ENCODE results near the gene DNAJC17. TPM values are rescaled to one million over a fixed set of nuclear protein-coding genes. Genes with fewer than 3 reads are reported as not detected.

Gene DNAJC17
- total RNA-seq, 1 donor from 2014 or later = 29.1 TPM

GRCh38 chr15:40789999-40790398 lies 17.3 kb downstream of the DNAJC17 start:
- H3K4me1 Mint-ChIP-seq (ENCODE audit: low read depth) = peaks cover 28% of the 10 kb centered on the region
- H3K27me3 Mint-ChIP-seq (ENCODE audit: low read depth) = no peaks in the 10 kb centered on the region
- no peak for DNase-seq (ENCODE audit: low spot score)
- H3K27ac Mint-ChIP-seq (ENCODE audit: unreplicated experiment) = no peak overlapping the region
- peaks cover 2% of the 10 kb centered on the region for H3K36me3 Mint-ChIP-seq (ENCODE audit: low read depth)
- H3K4me3 Mint-ChIP-seq (ENCODE audit: unreplicated experiment) = no peak overlapping the region
- no peaks in the 10 kb centered on the region for H3K9me3 Mint-ChIP-seq (ENCODE audit: low read depth)
- TF ChIP-seq, protein P1, sequence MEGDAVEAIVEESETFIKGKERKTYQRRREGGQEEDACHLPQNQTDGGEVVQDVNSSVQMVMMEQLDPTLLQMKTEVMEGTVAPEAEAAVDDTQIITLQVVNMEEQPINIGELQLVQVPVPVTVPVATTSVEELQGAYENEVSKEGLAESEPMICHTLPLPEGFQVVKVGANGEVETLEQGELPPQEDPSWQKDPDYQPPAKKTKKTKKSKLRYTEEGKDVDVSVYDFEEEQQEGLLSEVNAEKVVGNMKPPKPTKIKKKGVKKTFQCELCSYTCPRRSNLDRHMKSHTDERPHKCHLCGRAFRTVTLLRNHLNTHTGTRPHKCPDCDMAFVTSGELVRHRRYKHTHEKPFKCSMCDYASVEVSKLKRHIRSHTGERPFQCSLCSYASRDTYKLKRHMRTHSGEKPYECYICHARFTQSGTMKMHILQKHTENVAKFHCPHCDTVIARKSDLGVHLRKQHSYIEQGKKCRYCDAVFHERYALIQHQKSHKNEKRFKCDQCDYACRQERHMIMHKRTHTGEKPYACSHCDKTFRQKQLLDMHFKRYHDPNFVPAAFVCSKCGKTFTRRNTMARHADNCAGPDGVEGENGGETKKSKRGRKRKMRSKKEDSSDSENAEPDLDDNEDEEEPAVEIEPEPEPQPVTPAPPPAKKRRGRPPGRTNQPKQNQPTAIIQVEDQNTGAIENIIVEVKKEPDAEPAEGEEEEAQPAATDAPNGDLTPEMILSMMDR (IDR thresholded peaks at IDR 0.05) = no peak

DNA sequence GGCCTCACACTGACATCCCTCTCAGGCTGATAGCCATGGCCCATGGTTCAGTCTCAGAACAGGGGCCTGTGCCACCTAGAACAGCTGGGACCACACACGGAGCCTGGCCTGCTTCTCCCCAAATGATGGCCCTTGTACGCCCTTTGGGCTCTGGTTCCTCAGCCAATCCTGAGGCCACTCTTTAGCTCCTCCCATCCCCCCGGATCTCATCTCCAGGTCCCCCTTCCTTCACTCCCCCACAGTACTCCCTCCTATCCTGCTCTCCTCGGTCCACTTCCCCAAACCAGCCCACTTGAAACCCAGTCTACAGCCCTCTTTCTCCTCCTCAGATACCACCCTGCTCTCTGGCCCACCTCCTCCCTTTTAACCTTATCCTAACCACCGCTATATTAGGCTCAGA lies 18.2 kb downstream of the DNAJC17 start:
- Mint-ChIP-seq H3K4me3 (ENCODE audit: unreplicated experiment) (no peak overlapping the region), H3K36me3 (ENCODE audit: low read depth) (peaks cover 2% of the 10 kb centered on the region), H3K9me3 (ENCODE audit: low read depth) (no peaks in the 10 kb centered on the region), H3K4me1 (ENCODE audit: low read depth) (peaks cover 26% of the 10 kb centered on the region), H3K27me3 (ENCODE audit: low read depth) (no peaks in the 10 kb centered on the region), H3K27ac (ENCODE audit: unreplicated experiment) (no peak overlapping the region)
- TF ChIP-seq, protein P1 (IDR thresholded peaks at IDR 0.05) = no peak
- DNase-seq (ENCODE audit: low spot score) = no peak

- Mint-ChIP-seq H3K27me3 (ENCODE audit: low read depth) (no peaks in the 10 kb centered on the region), H3K4me1 (ENCODE audit: low read depth) (peaks cover 17% of the 10 kb centered on the region), H3K9me3 (ENCODE audit: low read depth) (no peaks in the 10 kb centered on the region), H3K4me3 (ENCODE audit: unreplicated experiment) (no peak overlapping the region), H3K27ac (ENCODE audit: unreplicated experiment) (no peak overlapping the region), H3K36me3 (ENCODE audit: low read depth) (no peaks in the 10 kb centered on the region)
- DNase-seq (ENCODE audit: low spot score) = no peak
- TF ChIP-seq, protein P1 (IDR thresholded peaks at IDR 0.05) = no peak
Measured at GRCh38 chr15:40787991-40788390, 19.3 kb downstream of the DNAJC17 start.

- Mint-ChIP-seq H3K36me3 (ENCODE audit: low read depth) (no peaks in the 10 kb centered on the region), H3K27me3 (ENCODE audit: low read depth) (no peaks in the 10 kb centered on the region), H3K4me3 (ENCODE audit: unreplicated experiment) (no peak overlapping the region), H3K9me3 (ENCODE audit: low read depth) (no peaks in the 10 kb centered on the region), H3K4me1 (ENCODE audit: low read depth) (peaks cover 16% of the 10 kb centered on the region), H3K27ac (ENCODE audit: unreplicated experiment) (peak overlapping the region; percentile 57)
- TF ChIP-seq, protein P1 (IDR thresholded peaks at IDR 0.05) = no peak
- DNase-seq (ENCODE audit: low spot score) = no peak
Measured at GRCh38 chr15:40787344-40787841, 19.9 kb downstream of the DNAJC17 start.

DNA sequence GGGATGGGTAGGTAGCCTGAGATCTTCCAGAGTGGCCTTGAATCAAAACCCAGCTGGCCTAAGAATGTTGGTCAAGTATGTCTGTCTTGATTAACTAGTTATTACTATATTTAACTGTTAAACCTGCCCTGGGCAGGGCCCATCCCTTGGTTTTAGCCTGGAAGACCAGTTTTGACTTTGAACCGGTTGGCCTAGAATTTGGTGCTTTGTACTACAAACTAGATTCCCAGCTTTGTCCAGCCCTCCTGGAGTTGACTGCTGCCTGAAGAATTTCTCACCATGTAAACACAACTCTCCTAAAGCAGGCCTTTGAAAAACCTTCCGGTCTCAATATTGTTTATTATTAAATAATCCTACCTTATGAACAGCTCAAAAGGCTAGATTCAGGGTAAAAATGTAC lies 21.5 kb downstream of the DNAJC17 start:
- Mint-ChIP-seq H3K4me1 (ENCODE audit: low read depth) (peaks cover 16% of the 10 kb centered on the region), H3K27me3 (ENCODE audit: low read depth) (no peaks in the 10 kb centered on the region), H3K27ac (ENCODE audit: unreplicated experiment) (no peak overlapping the region), H3K4me3 (ENCODE audit: unreplicated experiment) (no peak overlapping the region), H3K9me3 (ENCODE audit: low read depth) (no peaks in the 10 kb centered on the region), H3K36me3 (ENCODE audit: low read depth) (no peaks in the 10 kb centered on the region)
- DNase-seq (ENCODE audit: low spot score) = no peak
- TF ChIP-seq, protein P1 (IDR thresholded peaks at IDR 0.05) = no peak

All from chondrocyte (in vitro differentiated cells).